Calu3 (cell line): Measurements from ENCODE around the gene TAS2R60. TPM values are rescaled to one million over a fixed set of nuclear protein-coding genes. Genes with fewer than 3 reads are reported as not detected.
A peak's percentile ranks its signal among the peaks of the same experiment; 100 is the strongest.

Experiments
- Bru-seq: library from RNA; stranded (reverse); fragments of 400-500 nt; gene quantifications from one replicate; lab custom pipeline; 2021; lab: Mats Ljungman, UMichigan
- BruChase-seq, 2 experiments: library from RNA; stranded (reverse); fragments of 400-500 nt; gene quantifications; one replicate each; lab custom pipeline; 2021; lab: Mats Ljungman, UMichigan
- BruUV-seq: library from RNA; stranded (reverse); fragments of 400-500 nt; replicated peaks from 2 replicates; lab custom pipeline; 2021; lab: Mats Ljungman, UMichigan
- CTCF ChIA-PET: fragments of 300-600 bp; sonication (Branson Sonifier 250); formaldehyde crosslinking; loops from one replicate; lab custom pipeline; 2022; ENCODE audit warnings: antibody characterized with exemption; lab: Charles Lee
- DNase-seq: peaks from one replicate; pipeline ENCODE4 v3.0.0; 2022
- H3K27ac Mint-ChIP-seq: one replicate; pipeline ENCODE4 v1.8.0; 2022; ENCODE audit warnings: mixed read lengths; ENCODE audit not compliant: unreplicated experiment
- H3K27me3 Mint-ChIP-seq: one replicate; pipeline ENCODE4 v1.8.0; 2022; ENCODE audit warnings: mixed read lengths; ENCODE audit not compliant: unreplicated experiment
- H3K36me3 Mint-ChIP-seq: one replicate; pipeline ENCODE4 v1.8.0; 2022; ENCODE audit warnings: mild to moderate bottlenecking, moderate library complexity, mixed read lengths; ENCODE audit not compliant: insufficient read depth, unreplicated experiment
- H3K4me1 Mint-ChIP-seq: one replicate; pipeline ENCODE4 v1.8.0; 2022; ENCODE audit warnings: mild to moderate bottlenecking, low read depth, mixed read lengths; ENCODE audit not compliant: unreplicated experiment
- H3K4me3 Mint-ChIP-seq: one replicate; pipeline ENCODE4 v1.8.0; 2022; ENCODE audit warnings: mild to moderate bottlenecking, low read depth, moderate library complexity, mixed read lengths; ENCODE audit not compliant: unreplicated experiment
- H3K9me3 Mint-ChIP-seq: one replicate; pipeline ENCODE4 v1.8.0; 2022; ENCODE audit warnings: low read depth, mixed read lengths; ENCODE audit not compliant: unreplicated experiment
- CTCF ChIP-seq: fragments of 200-600 bp; IDR thresholded peaks from one replicate; pipeline ENCODE4 v1.8.0; 2022; ENCODE audit warnings: antibody characterized with exemption; ENCODE audit not compliant: unreplicated experiment
- intact Hi-C: fragments of 100-400 bp; cut with micrococcal nuclease; formaldehyde crosslinking; loops from one replicate; pipeline ENCODE4 v1.10.0; 2022; ENCODE audit not compliant: unreplicated experiment
- long read RNA-seq: library from polyadenylated mRNA; stranded (forward); transcript quantifications from one replicate; pipeline ENCODE4 v2.0.0, GENCODE V29; 2022
- total RNA-seq: library from RNA; stranded (reverse); gene quantifications from 2 replicates; pipeline ENCODE4 v1.2.3, GENCODE V29; 2022

TAS2R60 gene
- total RNA-seq, result not detected in 2 replicates
- Bru-seq, nascent RNA, result not detected
- BruChase-seq, experiment 1, labeled RNA remaining after a 6-hour chase, result percentile 22 among the genes with signal in this experiment
- BruChase-seq, experiment 2, labeled RNA remaining after a 2-hour chase, result not detected
- long read RNA-seq, result 0 reads

- no TSS peak for BruUV-seq
- TF ChIP-seq CTCF, result no peak
- no peaks in the 10 kb centered on the region for H3K4me1 Mint-ChIP-seq
- H3K9me3 Mint-ChIP-seq, result no peaks in the 10 kb centered on the region
- intact Hi-C loops, result loop anchor here (10.0 kb wide), 1 partner anchor 672 kb away; no protein-coding TSS in a partner anchor
- CTCF ChIA-PET, result interaction anchor here (0.5 kb wide), 1 partner anchor 122 kb away, joined by 3 read pairs; no protein-coding TSS in a partner anchor
- H3K36me3 Mint-ChIP-seq, result no peaks in the 10 kb centered on the region
- no peak within 1 kb of the TSS for H3K27ac Mint-ChIP-seq
- no peak for DNase-seq
- no peaks in the 10 kb centered on the region for H3K27me3 Mint-ChIP-seq
- no peak within 1 kb of the TSS for H3K4me3 Mint-ChIP-seq
Observed at GRCh38 chr7:143443153-143443552, at the start of gene TAS2R60. Gene TAS2R60 (plus strand): TSS chr7:143443453. CDS start chr7:143443453, 0 bp downstream.

- H3K9me3 Mint-ChIP-seq, result no peaks in the 10 kb centered on the region
- TF ChIP-seq CTCF, result no peak
- CTCF ChIA-PET, result no interaction called here
- H3K4me3 Mint-ChIP-seq, result no peak overlapping the region
- DNase-seq, result no peak
- no peak overlapping the region for H3K27ac Mint-ChIP-seq
- H3K36me3 Mint-ChIP-seq, result peaks cover 51% of the 10 kb centered on the region
- BruUV-seq, result no TSS peak
- no peaks in the 10 kb centered on the region for H3K27me3 Mint-ChIP-seq
- H3K4me1 Mint-ChIP-seq, result no peaks in the 10 kb centered on the region
- intact Hi-C loops, result no loop called here
Observed at GRCh38 chr7:143394068-143394467, 49.2 kb upstream of the TAS2R60 start.

GRCh38 chr7:143394777-143395176 is 48.5 kb upstream of the TAS2R60 start:
- intact Hi-C loops, result no loop called here
- no peak for TF ChIP-seq CTCF
- Mint-ChIP-seq H3K4me1 (no peaks in the 10 kb centered on the region), H3K27ac (peak overlapping the region; percentile 75), H3K4me3 (no peak overlapping the region), H3K9me3 (no peaks in the 10 kb centered on the region), H3K36me3 (peaks cover 44% of the 10 kb centered on the region), H3K27me3 (no peaks in the 10 kb centered on the region)
- no TSS peak for BruUV-seq
- CTCF ChIA-PET, result no interaction called here
- DNase-seq, result no peak

- intact Hi-C loops, result no loop called here
- BruUV-seq, result no TSS peak
- no peak for DNase-seq
- CTCF ChIA-PET, result no interaction called here
- H3K9me3 Mint-ChIP-seq, result no peaks in the 10 kb centered on the region
- H3K4me3 Mint-ChIP-seq, result no peak overlapping the region
- no peaks in the 10 kb centered on the region for H3K27me3 Mint-ChIP-seq
- H3K36me3 Mint-ChIP-seq, result peaks cover 38% of the 10 kb centered on the region
- peak overlapping the region; percentile 75 for H3K27ac Mint-ChIP-seq
- no peaks in the 10 kb centered on the region for H3K4me1 Mint-ChIP-seq
- no peak for TF ChIP-seq CTCF
Observed at GRCh38 chr7:143395187-143396149, 47.8 kb upstream of the TAS2R60 start.
